GM19467 (cell line): ENCODE data around the gene MT1F.

Experiments
- ATAC-seq: cut with Tn5 transposase; IDR thresholded peaks from one replicate; pipeline ENCODE4 v1.9.1; 2021; ENCODE audit warnings: mild to moderate bottlenecking, moderate library complexity; ENCODE audit not compliant: unreplicated experiment

Gene MT1F

GRCh38 chr16:56689171-56689570, 31.4 kb downstream of the MT1F start:
- no peak for ATAC-seq

- ATAC-seq, result no peak
Observed at GRCh38 chr16:56690420-56691122, 32.8 kb downstream of the MT1F start.

GRCh38 chr16:56691885-56692284, 34.1 kb downstream of the MT1F start:
- ATAC-seq, result no peak

- no peak for ATAC-seq
Observed at GRCh38 chr16:56695246-56695645, 37.5 kb downstream of the MT1F start.

- no peak for ATAC-seq
Observed at GRCh38 chr16:56697456-56698155, 39.8 kb downstream of the MT1F start.

GRCh38 chr16:56700195-56700594, 42.4 kb downstream of the MT1F start:
- ATAC-seq, result no peak

GRCh38 chr16:56700631-56701030, 42.9 kb downstream of the MT1F start:
- ATAC-seq, result no peak

- no peak for ATAC-seq
Observed at GRCh38 chr16:56701534-56701933, 43.8 kb downstream of the MT1F start.

- ATAC-seq, result no peak
Observed at GRCh38 chr16:56702836-56703235, 45.1 kb downstream of the MT1F start.
